ENCODE results near the gene RACGAP1. TPM values are rescaled to one million over a fixed set of nuclear protein-coding genes. Genes with fewer than 3 reads are reported as not detected.

The RACGAP1 gene
- total and polyA plus RNA-seq, 2 of the 8 experiments (the other 6 are each of a cell fraction or from before 2014, with no cell fraction given): 18.0 to 66.3 TPM

DNA sequence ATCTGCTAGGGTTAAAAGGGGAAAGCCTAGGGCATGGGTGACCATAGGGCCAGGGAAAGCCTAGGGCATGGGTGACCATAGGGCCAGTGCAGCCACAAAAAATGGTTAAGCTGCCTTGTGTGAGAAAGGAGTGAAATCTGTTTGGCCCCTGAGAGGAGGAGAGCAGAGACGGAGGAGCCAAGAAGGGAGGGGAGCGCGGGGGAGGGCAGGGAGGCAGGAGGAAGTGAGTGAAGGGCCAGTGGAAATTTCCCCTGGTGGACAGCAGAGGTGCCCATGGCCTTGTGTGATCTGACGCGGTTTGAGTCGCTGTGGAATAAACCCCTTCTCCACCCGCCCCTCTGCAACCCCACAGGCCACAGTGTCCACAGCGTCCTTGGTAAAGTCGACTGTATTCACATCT is 53.2 kb downstream of the RACGAP1 start:
- Histone ChIP-seq H4K5ac (ENCODE audit: insufficient read length, low read depth, low read length) (no peak overlapping the region), H3K14ac (ENCODE audit: insufficient read length) (no peak overlapping the region), H2BK5ac (ENCODE audit: low read depth, low read length) (no peak overlapping the region), H4K20me1 (replicated peaks in 1 of 2; ENCODE audit: control insufficient read depth in 1 of 2, insufficient read depth in 2 of 2, low read length in 2 of 2) (no peaks in the 10 kb centered on the region), H2AFZ (ENCODE audit: low read length) (no peak overlapping the region), H3K4ac (replicated peaks; ENCODE audit: insufficient read length, low read depth, low read length) (no peak overlapping the region), H3K4me3 (ENCODE audit: extremely low read depth in 1 of 4, insufficient read depth in 2 of 4, low read depth in 3 of 4, low read length in 4 of 4) (no peak overlapping the region), H3K79me2 (ENCODE audit: control insufficient read depth in 1 of 2, insufficient read depth in 2 of 2, low read length in 2 of 2) (no peaks in the 10 kb centered on the region), H3K9me3 (ENCODE audit: insufficient read depth in 2 of 2, low read depth in 1 of 2, low read length in 1 of 2) (no peaks in the 10 kb centered on the region), H3K18ac (ENCODE audit: extremely low read depth, low read length) (no peak overlapping the region), H2BK15ac (ENCODE audit: low read length) (no peak overlapping the region), H3K9ac (replicated peaks in 1 of 4; ENCODE audit: extremely low read depth in 1 of 4, low read depth in 3 of 4, low read length in 3 of 4) (no peak overlapping the region), H3K79me1 (ENCODE audit: low read depth, low read length) (no peaks in the 10 kb centered on the region), H3K56ac (replicated peaks; ENCODE audit: insufficient read length, low read depth, low read length) (no peak overlapping the region), H3K36me3 (ENCODE audit: control insufficient read depth in 2 of 4, insufficient read depth in 4 of 4, low read length in 3 of 4) (no peaks in the 10 kb centered on the region), H3K23me2 (ENCODE audit: low read depth, low read length) (no peaks in the 10 kb centered on the region), H3K23ac (ENCODE audit: insufficient read length) (no peak overlapping the region), H2BK120ac (replicated peaks; ENCODE audit: low read depth, low read length) (no peak overlapping the region), H2BK12ac (ENCODE audit: low read depth, low read length) (no peak overlapping the region), H4K8ac (ENCODE audit: extremely low read depth, insufficient read depth, low read length) (no peak overlapping the region), H3K4me2 (ENCODE audit: insufficient read depth in 1 of 2, low read depth in 2 of 2, low read length in 2 of 2) (no peak overlapping the region), H4K91ac (replicated peaks; ENCODE audit: insufficient read length, low read length) (no peak overlapping the region), H2BK20ac (ENCODE audit: low read length) (no peak overlapping the region), H2AK5ac (ENCODE audit: low read depth, low read length) (no peak overlapping the region), H3K27me3 (replicated peaks in 1 of 4; ENCODE audit: control insufficient read depth in 3 of 4, extremely low read depth in 1 of 4, insufficient read depth in 3 of 4, low read length in 3 of 4) (peaks cover 0 to 15% (median 9%) of the 10 kb centered on the region in 4 experiments; a peak in 6 of 7 replicates), H3K4me1 (replicated peaks in 1 of 4; ENCODE audit: control insufficient read depth in 3 of 4, insufficient read depth in 4 of 4, low read length in 3 of 4) (peaks cover 0 to 7% (median 5%) of the 10 kb centered on the region in 4 experiments; a peak in 5 of 7 replicates), H3K27ac (ENCODE audit: low read depth, low read length) (no peak overlapping the region)
- ChIA-PET POLR2A (ENCODE audit: partially characterized antibody) (interaction anchor here (0.5 to 1.1 kb wide), 2 partner anchors 12 to 198 kb away, joined by 3 read pairs; no protein-coding TSS in a partner anchor), CTCF (ENCODE audit: partially characterized antibody) (interaction anchor here (0.6 to 23.0 kb wide), 11 partner anchors 8 to 136 kb away, joined by 3 to 420 read pairs (median 86); partner anchors contain the start of gene ASIC1)
- 80% methylated on average over 9 of the region's 9 CpGs; no CpG with 5 or more reads in 1 of the 2 experiments for WGBS, 2 experiments (ENCODE audit: extremely low coverage in 1 of 2, insufficient coverage in 1 of 2, insufficient read length in 1 of 2, insufficient replicate concordance in 2 of 2, low coverage in 1 of 2, low lambda C conversion rate in 2 of 2, missing lambda C conversion rate in 1 of 2)
- no peak for DNase-seq (ENCODE audit: low read depth in 1 of 2, low spot score in 2 of 2)
- no peak for FAIRE-seq
- no peak for TF ChIP-seq KDM4A (IDR thresholded peaks at IDR 0.05; ENCODE audit: low read depth, low read length, severe bottlenecking)
- no peak for TF ChIP-seq GABPA (IDR thresholded peaks at IDR 0.05; ENCODE audit: borderline replicate concordance, insufficient read depth, low read length)
